ENCODE measurements around the gene CALR. TPM values are rescaled to one million over a fixed set of nuclear protein-coding genes. Genes with fewer than 3 reads are reported as not detected.
A peak's percentile ranks its signal among the peaks of the same experiment; 100 is the strongest.

CALR gene
- total RNA-seq, 3 donors from 2014 or later (not counting 1 experiment from before 2014, with no cell fraction given) = 588 to 813 (median 763) TPM

- Mint-ChIP-seq H3K27me3 (ENCODE audit: low read depth in 2 of 2) (no peaks in the 10 kb centered on the region), H3K9me3 (no peaks in the 10 kb centered on the region), H3K36me3 (peaks cover under 1% of the 10 kb centered on the region), H3K4me3 (no peak overlapping the region), H3K4me1 (no peaks in the 10 kb centered on the region), H3K27ac (peak overlapping the region in 1 of 2 donors; percentile 23)
- Histone ChIP-seq H3K4me1 (ENCODE audit: control insufficient read depth, insufficient read depth, low read length) (peaks cover 6% of the 10 kb centered on the region), H3K9me3 (ENCODE audit: control insufficient read depth, insufficient read depth, low read length) (no peaks in the 10 kb centered on the region), H3K27me3 (ENCODE audit: control insufficient read depth, insufficient read depth, low read length) (no peaks in the 10 kb centered on the region), H3K4me3 (ENCODE audit: low read length) (no peak overlapping the region), H3K36me3 (ENCODE audit: control insufficient read depth, insufficient read depth, low read length) (peaks cover 24% of the 10 kb centered on the region), H3K27ac (ENCODE audit: low read length) (peak overlapping the region; percentile 43)
- no peak for TF ChIP-seq CTCF (IDR thresholded peaks at IDR 0.05)
- intact Hi-C loops (cut with micrococcal nuclease) = no loop called here
- DNase-seq = no peak
- peak; percentile 71 to 78 (median 78) for ATAC-seq
- WGBS (ENCODE audit: insufficient coverage) = 40% methylated on average over 10 of the region's 10 CpGs
Observed at GRCh38 chr19:12899891-12900518, 38.4 kb upstream of the CALR start.

GRCh38 chr19:12907166-12907565, 31.2 kb upstream of the CALR start:
- no peak for ATAC-seq
- Histone ChIP-seq H3K4me1 (ENCODE audit: control insufficient read depth, insufficient read depth, low read length) (no peaks in the 10 kb centered on the region), H3K9me3 (ENCODE audit: control insufficient read depth, insufficient read depth, low read length) (no peaks in the 10 kb centered on the region), H3K36me3 (ENCODE audit: control insufficient read depth, insufficient read depth, low read length) (no peaks in the 10 kb centered on the region), H3K27me3 (ENCODE audit: control insufficient read depth, insufficient read depth, low read length) (no peaks in the 10 kb centered on the region), H3K4me3 (ENCODE audit: low read length) (no peak overlapping the region), H3K27ac (ENCODE audit: low read length) (no peak overlapping the region)
- no peak for DNase-seq
- no peak for TF ChIP-seq CTCF (IDR thresholded peaks at IDR 0.05)
- Mint-ChIP-seq H3K27me3 (ENCODE audit: low read depth in 2 of 2) (no peaks in the 10 kb centered on the region), H3K27ac (no peak overlapping the region), H3K4me3 (no peak overlapping the region), H3K36me3 (no peaks in the 10 kb centered on the region), H3K9me3 (no peaks in the 10 kb centered on the region), H3K4me1 (peaks cover 0 to 7% of the 10 kb centered on the region in 2 donors)
- intact Hi-C loops (cut with micrococcal nuclease) = no loop called here
- WGBS (ENCODE audit: insufficient coverage) = 95% methylated on average over 9 of the region's 9 CpGs

- Mint-ChIP-seq H3K4me3 (no peak overlapping the region), H3K4me1 (peaks cover 10 to 22% of the 10 kb centered on the region in 2 donors), H3K27me3 (ENCODE audit: low read depth in 2 of 2) (no peaks in the 10 kb centered on the region), H3K36me3 (no peaks in the 10 kb centered on the region), H3K27ac (no peak overlapping the region), H3K9me3 (no peaks in the 10 kb centered on the region)
- WGBS (ENCODE audit: insufficient coverage) = 73% methylated on average over 4 of the region's 4 CpGs
- ATAC-seq (no peak), DNase-seq (no peak)
- no peaks in the 10 kb centered on the region for H3K36me3 ChIP-seq (ENCODE audit: control insufficient read depth, insufficient read depth, low read length)
- H3K4me3 ChIP-seq (ENCODE audit: low read length) = no peak overlapping the region
- H3K4me1 ChIP-seq (ENCODE audit: control insufficient read depth, insufficient read depth, low read length) = peaks cover 20% of the 10 kb centered on the region
- H3K9me3 ChIP-seq (ENCODE audit: control insufficient read depth, insufficient read depth, low read length) = no peaks in the 10 kb centered on the region
- intact Hi-C loops (cut with micrococcal nuclease) = no loop called here
- H3K27me3 ChIP-seq (ENCODE audit: control insufficient read depth, insufficient read depth, low read length) = no peaks in the 10 kb centered on the region
- no peak overlapping the region for H3K27ac ChIP-seq (ENCODE audit: low read length)
- TF ChIP-seq CTCF (IDR thresholded peaks at IDR 0.05) = no peak
Observed at GRCh38 chr19:12912571-12912970, 25.8 kb upstream of the CALR start.
